HG03159 (cell line): ENCODE measurements around the gene TMEM9.

Experiments used
- ATAC-seq: cut with Tn5 transposase; IDR thresholded peaks from one replicate; pipeline ENCODE4 v1.9.1; 2021; ENCODE audit warnings: mild to moderate bottlenecking, moderate library complexity; ENCODE audit not compliant: unreplicated experiment

TMEM9 gene

DNA sequence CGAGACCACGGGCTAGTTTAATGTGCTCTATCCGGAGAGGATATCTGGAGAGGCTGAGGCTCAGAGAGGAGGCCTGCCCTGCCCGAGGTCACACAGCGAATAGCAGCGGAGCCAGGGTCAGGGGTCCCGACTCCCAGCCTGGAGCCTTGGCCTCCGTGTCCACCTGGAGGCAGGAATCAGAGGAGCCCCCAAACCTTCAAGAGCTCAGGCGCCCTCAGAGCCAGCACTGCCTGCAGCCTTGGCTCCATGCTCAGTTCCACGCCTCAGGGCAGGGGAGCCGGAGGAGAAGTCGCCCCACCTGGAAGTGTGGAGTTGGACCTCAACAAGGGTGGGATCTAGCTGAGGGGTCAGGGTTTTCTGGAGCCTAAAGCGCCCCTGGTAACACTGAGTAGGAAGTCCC is 25.3 kb downstream of the TMEM9 start:
- no peak for ATAC-seq

DNA sequence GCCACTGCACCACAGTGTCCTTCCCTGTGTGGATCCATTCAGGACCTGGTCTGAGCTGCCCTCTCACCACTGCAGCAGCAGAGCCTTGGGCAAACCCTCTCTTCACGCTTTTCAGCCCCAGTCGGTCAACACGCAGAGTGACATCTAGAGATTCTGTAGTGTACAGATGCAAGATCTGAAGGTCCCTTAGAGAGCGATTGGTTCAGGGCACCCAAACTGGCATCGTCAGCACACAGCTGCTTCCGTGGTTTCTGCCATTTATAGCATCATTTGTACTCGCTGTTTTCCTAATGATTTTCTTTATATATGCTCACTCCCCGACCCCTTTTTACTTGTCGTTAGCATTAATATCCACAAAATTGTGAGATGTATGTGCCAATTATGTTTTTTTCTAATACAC is 25.8 kb downstream of the TMEM9 start:
- no peak for ATAC-seq

DNA sequence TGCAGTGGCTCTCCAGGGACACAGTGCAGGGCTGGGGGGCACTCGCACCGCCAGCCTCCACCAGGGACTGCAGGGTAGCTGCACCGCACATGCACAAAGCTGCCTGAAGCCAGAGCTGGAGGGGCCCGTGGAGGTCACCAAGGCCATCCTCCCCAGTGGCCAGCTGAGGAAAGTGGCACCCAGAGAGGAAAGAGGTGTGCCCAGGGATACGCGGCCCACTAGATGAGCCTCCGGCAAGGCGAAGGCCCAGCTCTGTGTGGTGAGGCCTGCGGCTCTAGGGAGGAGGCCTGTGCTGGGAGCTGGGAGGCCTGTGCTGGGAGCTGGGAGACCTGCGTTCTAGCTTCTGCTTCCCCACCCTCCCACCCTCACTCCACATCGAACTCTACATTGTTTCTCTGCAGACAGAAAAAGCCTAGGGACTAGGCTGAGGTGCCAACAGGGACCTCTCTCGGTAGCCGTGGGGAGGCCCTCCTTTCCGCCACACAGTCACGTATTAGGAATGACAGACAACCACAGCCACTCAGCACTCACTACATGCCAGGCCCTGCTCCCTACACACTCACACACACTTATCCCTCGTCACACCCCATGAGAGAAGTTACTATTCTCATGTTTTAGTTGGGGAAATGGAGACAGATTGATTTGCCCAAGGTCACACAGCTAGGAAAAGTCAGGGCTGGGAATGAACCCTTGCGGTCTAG is 26.4 kb downstream of the TMEM9 start:
- no peak for ATAC-seq

DNA sequence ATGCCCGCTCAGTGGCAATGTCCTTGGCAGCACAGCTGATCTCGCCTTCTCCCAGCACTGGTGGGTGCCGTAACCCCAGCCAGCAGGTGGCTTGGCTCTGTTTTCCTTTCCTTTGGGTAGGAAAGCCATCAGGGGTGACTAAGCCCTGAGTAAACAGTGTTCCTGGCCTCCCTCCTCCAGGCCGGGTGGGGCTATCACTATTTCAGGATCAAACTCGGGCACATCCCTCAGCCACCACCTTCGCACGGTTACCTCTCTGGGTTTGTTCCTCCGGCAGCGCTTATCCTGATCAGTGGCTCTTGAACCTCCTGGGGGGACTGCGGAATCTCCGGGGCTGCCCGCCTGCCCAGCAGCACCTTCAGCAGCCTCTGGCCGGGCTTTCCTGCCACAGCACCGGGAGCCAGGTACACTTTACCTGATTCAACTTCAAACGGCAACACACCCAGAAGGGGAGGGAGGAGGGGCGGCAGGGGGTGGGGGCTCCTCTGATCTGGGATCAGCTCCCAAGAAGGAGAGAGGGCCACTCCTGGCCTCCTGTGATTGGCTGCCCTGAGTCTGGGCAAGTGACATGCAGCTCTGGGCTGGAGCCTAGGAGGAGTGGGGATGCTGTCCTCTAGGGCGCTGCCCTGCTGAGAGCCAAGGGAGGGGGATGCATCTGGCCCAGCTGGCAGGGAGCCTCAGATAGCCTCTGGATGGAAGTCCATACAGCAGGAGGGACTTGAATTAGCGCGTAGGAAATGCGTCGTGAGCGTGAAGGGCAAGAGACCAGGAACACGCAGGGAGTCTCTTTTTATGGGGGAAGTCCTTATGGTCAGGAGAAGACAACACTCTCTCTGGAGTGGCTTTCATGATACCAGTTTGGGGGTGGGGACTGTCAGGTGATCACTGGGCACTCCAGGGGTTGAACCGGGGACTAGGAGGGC is 27.2 kb downstream of the TMEM9 start, which contains the start of gene ASCL5:
ASCL5 (minus strand) TSS at position 353 of the 923 bp plus-strand sequence. CDS start 11,812 bp downstream, outside the sequence.
- no peak for ATAC-seq

DNA sequence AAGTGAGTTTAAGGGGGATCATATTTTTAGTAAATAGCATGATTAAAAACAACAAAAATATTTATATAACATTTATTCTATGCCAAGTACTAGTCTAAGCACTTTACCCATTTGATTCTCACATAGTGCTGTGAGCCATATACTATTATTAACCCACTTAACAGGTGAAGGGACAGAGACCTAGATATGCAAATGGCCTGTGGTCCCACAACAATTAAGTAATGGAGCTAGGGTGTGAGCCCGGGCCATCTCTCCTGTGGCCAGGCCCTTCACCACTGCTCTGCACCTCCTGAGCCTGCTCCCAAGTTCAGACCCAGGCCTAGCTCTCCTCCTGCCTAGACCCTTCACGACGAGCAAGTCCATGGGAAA is 27.8 kb downstream of the TMEM9 start:
- ATAC-seq: no peak

DNA sequence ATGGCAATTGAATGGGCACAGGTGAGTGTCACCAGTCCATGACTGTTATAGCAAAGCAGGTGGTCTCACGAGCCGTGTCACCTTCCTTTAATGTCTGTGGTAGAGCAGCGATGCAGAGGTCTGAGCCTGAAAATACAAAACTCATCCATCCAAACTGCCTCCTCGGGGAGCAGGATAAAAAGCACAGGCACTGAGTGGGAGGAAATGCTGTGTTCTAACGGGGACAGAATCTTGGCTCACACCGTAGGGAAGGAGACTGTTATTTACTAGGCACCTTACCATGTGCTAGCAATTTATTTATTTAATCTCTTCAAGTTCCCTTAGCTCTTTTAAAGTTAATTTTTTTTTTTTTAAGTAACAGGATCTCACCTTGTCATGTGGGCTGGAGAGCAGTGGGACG is 28.5 kb downstream of the TMEM9 start:
- no peak for ATAC-seq

DNA sequence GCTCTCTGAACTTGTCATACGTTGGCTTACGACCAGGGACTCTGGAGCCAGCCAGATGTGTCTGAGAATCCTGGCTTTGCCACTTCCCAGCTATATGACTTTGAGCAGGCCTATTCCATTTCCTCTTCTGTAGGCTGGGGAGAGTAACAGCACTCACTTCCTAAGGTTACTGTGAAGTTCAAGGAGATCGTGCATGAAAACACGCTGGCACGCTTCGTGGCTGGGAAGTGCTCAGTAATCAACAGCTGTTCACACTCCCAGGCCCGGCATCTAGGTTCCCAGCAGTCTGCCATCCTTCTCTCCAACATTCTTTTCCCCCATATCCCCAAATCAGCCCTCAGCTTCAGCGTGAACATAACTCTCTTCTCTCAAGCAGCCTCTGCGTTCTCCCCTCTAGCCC is 29.3 kb downstream of the TMEM9 start:
- no peak for ATAC-seq

DNA sequence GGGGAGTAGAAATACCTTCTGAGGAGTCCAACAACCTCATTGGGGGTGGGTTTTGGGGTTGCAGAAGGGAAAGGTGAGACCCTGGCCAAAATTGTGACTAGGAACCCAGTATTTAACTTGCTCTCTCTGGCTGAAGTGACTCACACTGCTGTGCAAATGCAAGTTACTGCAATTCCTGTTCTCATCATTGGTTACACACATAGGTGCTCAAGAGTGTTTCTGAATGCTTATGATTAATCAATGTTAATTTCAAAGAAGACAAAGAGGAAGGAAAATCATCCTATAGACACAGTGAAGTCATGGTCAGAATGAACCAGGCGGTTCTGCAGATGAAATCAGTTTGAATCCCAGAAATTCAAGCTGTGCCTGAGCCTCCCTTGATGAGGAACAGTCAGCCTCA is 30.4 kb downstream of the TMEM9 start:
- no peak for ATAC-seq

DNA sequence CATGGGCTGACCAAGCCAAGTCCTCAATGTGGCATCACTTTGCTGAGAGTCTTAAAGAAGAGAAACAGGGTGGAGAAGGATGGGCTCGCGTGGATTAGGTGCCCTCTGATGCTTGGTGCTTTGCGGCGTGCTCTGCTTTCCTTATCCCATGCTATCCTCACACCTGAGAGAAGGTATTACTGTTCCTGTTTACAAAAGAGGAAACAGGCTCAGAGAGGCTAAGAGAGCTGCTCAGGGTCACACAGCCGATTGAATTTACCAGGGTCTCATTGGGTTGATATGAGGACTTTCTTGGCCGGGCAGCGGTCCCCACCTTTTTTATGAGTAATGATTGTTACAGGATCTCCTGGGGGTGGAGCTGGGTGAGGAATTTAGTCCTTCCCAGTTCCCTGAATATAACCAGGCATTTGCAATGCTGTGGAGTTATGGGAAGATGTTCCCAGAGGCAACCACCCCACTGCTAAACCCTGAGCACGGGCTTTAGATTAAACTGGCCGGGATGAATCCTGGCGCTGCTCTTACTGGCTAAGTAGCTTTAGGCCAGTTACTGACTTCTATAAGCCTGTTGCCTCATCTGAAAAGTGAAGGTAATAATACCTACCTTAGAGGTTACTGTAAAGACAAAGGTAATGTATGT is 31.8 kb downstream of the TMEM9 start:
- ATAC-seq: no peak

DNA sequence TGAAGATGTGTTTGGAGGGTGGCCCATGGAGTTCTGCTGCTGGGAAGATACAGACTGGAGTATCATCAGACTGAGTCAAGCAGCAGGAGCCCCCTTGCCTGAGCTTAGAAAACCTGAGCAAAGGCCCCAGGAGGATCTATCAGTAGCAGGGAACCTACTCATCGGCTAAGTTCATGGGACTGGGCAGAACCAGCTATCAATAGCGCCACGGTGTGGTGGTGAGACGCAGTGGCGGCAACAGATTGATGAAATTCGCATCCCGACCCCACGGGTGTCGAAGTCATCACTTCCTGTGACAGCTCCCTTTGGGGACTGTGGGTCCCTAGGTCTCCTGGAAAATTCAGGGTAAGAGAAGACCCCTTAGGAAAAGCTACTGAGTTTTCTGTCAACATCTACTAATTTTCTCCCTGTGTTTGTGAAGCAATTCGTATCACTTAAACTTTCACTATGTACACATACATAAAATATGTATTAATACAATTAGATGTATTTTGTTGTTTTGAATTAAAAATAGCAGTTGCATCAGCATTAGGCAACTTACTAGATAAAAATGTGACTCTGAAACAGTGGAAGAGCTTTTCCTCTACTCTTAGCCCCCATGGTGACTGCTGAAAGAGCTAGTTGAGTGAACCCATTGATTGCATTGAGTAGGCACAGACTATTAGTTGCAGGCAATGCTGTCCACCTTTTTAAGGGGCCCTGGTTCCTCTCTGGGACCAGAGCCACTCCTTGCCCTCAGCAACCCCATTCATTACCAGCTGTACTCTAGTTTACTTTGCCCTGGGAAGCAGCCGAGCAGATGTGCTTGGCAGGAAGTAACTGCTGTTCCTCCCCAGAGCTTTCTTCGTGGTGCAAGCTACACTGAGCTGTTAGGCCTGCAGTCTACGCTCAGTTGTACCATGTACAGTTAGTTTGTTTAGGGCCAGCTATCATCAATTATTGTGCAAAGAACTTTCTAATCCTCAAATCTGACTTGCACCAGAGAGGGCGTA is 34.8 kb downstream of the TMEM9 start:
- no peak for ATAC-seq

DNA sequence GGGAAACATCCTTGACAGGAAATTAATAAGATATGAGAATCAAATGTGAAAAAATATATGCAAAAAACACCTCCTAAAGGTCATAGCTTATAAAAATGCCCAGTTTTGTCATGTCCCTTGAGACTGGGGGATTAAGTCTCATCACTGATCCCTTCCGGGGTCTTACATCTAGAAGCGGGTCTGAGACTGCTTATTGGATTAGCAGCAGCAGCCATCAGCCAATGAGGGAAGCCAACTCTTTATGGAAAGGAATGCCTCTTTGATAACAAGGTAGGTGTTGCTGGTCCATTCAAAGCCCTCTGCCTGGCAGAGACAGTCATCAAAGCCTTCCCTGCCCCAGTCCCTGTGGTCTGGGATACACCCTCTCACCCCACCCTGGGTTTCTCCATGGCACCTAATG is 38.2 kb downstream of the TMEM9 start:
- ATAC-seq: no peak

DNA sequence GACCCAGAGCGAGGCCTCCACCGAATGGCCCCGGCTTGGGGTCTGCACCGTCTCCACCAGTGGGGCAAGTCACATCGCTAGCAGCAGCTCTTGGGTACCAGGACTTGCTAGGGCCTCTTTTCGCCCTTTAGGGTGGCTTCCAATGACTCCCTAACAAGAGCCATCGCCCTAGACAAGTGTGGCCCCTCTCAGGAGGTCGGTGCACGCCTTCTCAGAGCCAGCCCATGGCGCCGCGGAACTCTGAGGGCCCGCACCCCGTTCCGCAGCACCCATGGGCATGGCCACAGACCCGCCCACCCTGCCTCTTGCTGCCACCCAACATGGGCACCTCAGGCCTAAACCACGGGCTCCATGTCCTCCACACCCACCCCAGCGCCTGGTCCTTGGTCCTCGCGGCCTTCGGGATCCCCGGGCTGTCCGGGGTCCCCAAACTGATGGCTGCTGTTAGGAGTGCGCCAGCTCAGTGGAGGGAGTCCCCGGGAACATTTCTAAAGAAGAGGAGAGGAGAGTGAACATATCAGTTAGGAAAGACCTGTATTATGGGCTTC is 38.8 kb downstream of the TMEM9 start:
- no peak for ATAC-seq

DNA sequence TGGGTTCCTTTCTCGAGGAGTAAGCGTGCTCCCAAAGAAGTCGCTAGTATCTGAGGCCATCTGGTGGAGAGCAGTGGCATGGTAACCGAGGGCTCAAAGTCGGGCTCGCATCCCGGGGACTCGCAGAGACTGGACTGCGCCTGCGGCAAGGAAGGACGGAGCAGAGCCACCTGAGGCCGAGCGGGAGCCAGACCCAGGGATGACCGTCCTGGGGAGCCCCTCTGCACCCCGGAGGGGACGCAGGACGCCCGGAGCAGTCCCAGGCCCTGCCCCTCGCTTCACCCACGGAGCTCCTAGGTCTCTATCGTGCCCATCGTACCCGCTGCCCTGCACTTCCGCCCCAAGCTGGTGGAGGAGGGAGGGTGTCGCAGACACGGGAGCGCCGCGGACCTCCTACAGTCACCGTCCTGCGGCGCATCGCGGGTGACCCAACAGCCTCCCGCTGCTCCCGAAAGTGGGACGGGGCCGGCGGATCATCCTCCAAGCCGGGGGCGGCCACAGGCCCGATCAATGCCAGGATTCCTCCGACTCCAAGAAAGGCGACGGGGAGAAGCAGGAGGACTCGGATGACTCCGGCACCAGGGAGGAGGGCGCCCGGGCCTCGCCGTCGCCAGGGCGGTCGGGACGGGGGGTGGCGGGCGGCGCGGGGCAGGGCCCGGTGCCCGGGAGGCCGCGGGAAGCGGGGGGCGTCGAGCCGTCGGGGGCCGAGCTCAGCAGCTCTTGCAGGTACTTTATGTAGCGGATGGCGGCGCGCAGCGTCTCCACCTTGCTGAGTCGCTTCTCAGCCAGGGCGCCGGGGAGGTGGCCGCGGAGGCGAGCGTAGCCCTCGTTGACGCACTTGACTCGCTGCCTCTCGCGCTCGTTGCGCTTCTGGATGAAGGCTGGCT is 39.8 kb downstream of the TMEM9 start:
- ATAC-seq: peak; percentile 84

DNA sequence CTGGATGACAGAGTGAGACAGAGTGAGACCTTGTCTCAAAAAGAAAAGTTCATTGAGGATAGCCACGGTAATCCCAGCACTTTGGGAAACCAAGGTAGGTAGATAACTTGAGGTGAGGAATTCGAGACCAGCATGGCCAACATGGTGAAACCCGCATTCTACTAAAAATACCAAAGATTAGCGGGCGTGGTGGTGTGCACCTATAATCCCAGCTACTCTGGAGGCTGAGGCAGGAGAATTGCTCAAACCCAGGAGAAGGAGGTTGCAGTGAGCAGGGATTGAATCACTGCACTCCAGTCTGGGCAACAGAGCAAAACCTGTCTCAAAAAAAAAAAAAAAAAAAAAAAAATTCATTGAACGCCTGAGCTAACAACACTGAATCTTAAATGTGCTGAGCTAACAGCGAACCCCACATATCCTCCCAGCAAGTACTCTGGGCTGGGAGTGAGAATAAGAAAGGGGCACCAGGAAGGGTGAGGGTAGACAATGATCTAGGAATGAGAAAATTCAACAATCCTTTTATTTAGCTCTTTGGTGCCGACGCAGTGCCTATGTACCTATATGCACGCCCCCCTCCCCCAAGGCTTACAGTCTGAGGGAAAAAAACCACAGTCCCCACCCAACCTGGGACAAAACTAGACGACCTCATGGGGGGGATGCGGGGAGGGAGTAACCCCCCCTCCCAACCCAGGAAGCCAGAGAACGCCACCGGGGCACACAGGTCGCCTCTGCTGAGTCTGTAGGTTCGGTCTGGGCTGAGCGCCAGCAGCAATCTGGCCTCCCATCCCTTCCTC is 40.6 kb downstream of the TMEM9 start:
- no peak for ATAC-seq

DNA sequence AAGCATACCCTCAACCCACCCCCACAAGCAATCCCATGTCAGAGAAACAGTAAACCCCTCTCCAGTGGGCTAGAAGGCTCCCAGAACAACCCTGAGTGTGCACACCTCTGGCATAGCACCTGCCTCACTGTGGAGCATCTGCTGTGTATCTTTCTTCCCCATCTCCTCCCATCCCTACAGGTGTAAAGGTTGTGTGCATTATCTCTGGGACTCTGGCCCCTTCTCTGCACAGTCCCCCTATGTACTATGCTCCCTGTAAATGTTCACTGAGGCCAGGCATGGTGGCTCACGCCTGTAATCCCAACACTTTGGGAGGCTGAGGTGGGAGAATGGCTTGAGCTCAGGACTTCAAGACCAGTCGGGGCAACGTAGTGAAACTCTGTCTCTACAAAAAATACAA is 41.3 kb downstream of the TMEM9 start:
- no peak for ATAC-seq

DNA sequence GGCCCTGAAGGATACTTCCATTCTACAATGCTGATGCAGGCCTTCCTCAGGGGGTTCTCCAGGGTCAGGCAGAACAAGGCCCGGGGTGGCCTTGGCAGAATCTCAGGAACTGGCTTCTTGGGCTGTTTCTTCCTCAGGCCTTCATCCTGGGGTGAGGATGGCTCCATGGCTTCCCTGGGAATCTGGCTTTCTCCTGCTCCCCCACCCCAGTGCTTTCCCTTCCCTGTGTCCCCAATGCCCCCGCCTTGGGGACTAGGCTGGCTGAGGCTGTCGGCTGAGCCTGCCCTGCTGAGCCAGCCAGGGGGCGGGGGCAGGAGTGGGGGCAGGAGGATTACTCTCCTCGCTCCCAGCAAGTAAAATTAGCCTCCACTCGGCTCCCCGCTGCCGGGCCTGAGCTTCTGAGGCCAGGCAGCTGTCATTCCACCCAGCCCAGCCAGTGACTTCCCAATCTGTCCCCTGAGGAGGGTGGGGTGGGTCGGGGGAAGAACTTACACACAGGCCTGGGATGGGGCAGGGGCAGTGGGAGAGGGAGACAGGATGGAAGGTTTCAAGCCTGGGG is 42.0 kb downstream of the TMEM9 start, which contains the start of gene CACNA1S:
CACNA1S (minus strand) TSS at position 254 of the 559 bp plus-strand sequence; CDS start at position 167, 87 bp downstream.
- ATAC-seq: no peak

DNA sequence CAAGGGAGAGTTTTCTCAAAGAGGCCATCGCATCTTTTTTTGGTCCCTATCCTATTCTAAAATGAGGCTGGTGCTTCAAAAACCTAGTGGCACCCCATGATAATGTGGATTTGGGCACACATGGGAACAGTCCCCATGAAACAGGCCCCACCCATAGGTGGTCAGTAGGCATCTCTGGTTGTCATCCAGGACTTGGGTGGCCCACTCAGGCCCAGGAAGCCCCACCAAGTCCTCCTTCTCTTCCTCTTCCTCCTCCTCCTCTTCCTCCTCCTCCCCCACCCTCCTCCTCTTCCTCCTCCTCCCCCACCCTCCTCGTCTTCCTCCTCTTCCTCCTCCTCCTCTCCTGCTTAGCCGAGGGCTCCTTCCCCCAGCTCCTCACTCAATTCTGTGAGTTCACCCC is 42.6 kb downstream of the TMEM9 start:
- no peak for ATAC-seq

DNA sequence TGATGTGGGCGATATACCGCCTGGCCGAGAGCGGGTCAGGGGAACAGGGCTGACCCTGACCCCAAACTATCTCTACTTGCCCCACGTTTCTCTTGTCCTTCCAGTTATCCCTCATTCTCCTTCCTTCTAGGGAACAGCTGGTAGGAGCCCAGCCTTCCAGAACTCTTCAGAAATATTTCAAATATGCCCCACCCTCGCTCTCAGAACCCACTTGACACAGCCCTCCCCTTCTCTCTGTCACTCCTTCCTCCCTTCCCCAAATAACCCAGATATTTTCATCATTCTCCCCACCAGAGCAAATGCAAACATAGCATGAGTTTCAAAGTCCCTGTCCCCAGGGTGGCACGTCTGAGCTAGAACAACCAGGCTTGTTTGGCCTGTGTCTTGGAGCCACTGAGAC is 43.1 kb downstream of the TMEM9 start:
- no peak for ATAC-seq
